ENCODE measurements around the gene EIF4B. TPM values are rescaled to one million over a fixed set of nuclear protein-coding genes. Genes with fewer than 3 reads are reported as not detected.

EIF4B gene
- total RNA-seq, 8 experiments from 2014 or later = 367 to 585 (median 537) TPM

- H3K27ac ChIP-seq = no peak overlapping the region
- in situ Hi-C loops (cut with MboI; ENCODE audit: low pct_unique_long_range_greater_than_20kb in 2 of 9, low sequenced_read_pairs in 9 of 9, unreplicated experiment in 9 of 9) = no loop called here
- WGBS, 10 experiments = 59 to 100% (median 76%) methylated on average over 1 to 6 of the region's 13 CpGs; no CpG with 5 or more reads in 3 of the 10 experiments
These were observed 51.7 kb downstream of the EIF4B start for GRCh38 chr12:53057816-53058500.

GRCh38 chr12:53058674-53059433, 52.6 kb downstream of the EIF4B start:
- no peak overlapping the region for H3K27ac ChIP-seq
- no peak for ATAC-seq (replicated peaks in 6 of 8)
- in situ Hi-C loops (cut with MboI; ENCODE audit: low pct_unique_long_range_greater_than_20kb in 2 of 9, low sequenced_read_pairs in 9 of 9, unreplicated experiment in 9 of 9) = no loop called here
- no peak overlapping the region for H3K4me3 ChIP-seq
- peaks cover 3% of the 10 kb centered on the region in 2 donors for H3K4me1 ChIP-seq (replicated peaks in 1 of 2)
- WGBS, 10 experiments = 55 to 88% (median 60%) methylated on average over 2 to 5 of the region's 35 CpGs; no CpG with 5 or more reads in 7 of the 10 experiments

More at GRCh38 chr12:53057816-53058500, 51.7 kb downstream of the EIF4B start:
- H3K4me1 ChIP-seq (replicated peaks in 1 of 2) = peaks cover 9% of the 10 kb centered on the region in 2 donors
- no peak for ATAC-seq (replicated peaks in 6 of 8)
- no peak overlapping the region for H3K4me3 ChIP-seq

- 20 to 96% (median 85%) methylated on average over 1 to 5 of the region's 24 CpGs; no CpG with 5 or more reads in 7 of the 10 experiments for WGBS, 10 experiments
- Histone ChIP-seq H3K4me1 (replicated peaks in 1 of 2) (peaks cover 2% of the 10 kb centered on the region in 2 donors), H3K27ac (no peak overlapping the region), H3K4me3 (no peak overlapping the region)
- in situ Hi-C loops (cut with MboI; ENCODE audit: low pct_unique_long_range_greater_than_20kb in 2 of 9, low sequenced_read_pairs in 9 of 9, unreplicated experiment in 9 of 9) = no loop called here
- peak in 3 of 8 experiments; percentile 4 to 9 (median 7) for ATAC-seq (replicated peaks in 6 of 8)
These were observed 53.3 kb downstream of the EIF4B start for GRCh38 chr12:53059434-53060063.

DNA sequence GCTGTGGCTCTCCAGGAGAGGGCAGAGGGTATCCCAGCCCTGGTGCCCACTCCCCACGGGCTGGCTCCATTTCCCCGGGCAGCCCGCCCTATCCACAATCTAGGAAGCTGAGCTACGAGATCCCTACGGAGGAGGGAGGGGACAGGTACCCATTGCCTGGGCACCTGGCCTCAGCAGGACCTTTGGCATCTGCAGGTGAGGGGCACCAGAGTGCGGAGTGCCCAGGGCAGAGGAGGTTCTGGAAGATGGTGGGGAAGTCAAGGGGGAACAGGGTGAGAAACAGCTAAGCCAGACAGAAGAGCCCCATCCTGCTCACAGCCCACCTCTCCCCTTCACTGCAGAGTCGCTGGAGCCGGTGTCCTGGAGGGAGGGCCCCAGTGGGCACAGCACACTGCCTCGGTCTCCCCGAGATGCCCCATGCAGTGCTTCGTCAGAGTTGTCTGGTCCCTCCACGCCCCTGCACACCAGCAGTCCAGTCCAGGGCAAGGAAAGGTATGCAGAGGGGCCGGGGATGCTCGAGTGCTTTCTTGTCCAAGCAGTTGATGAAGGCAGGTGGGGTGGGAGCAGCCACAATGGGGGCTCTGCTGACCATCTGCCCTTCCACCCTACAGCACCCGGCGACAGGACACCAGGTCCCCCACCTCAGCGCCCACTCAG, 53.9 kb downstream of the EIF4B start:
- 60 to 100% (median 82%) methylated on average over 1 to 5 of the region's 17 CpGs; no CpG with 5 or more reads in 6 of the 10 experiments for WGBS, 10 experiments
- in situ Hi-C loops (cut with MboI; ENCODE audit: low pct_unique_long_range_greater_than_20kb in 2 of 9, low sequenced_read_pairs in 9 of 9, unreplicated experiment in 9 of 9) = no loop called here
- Histone ChIP-seq H3K4me1 (replicated peaks in 1 of 2) (no peaks in the 10 kb centered on the region), H3K27ac (no peak overlapping the region), H3K4me3 (no peak overlapping the region)
- ATAC-seq (replicated peaks in 6 of 8) = peak in 1 of 8 experiments; percentile 1

- Histone ChIP-seq H3K27ac (no peak overlapping the region), H3K4me3 (no peak overlapping the region), H3K4me1 (replicated peaks in 1 of 2) (no peaks in the 10 kb centered on the region)
- whole genome bisulfite sequencing, 10 experiments = 60 to 100% (median 90%) methylated on average over 1 to 2 of the region's 18 CpGs; no CpG with 5 or more reads in 7 of the 10 experiments
- ATAC-seq (replicated peaks in 6 of 8) = no peak
- in situ Hi-C loops (cut with MboI; ENCODE audit: low pct_unique_long_range_greater_than_20kb in 2 of 9, low sequenced_read_pairs in 9 of 9, unreplicated experiment in 9 of 9) = no loop called here
These were observed 54.5 kb downstream of the EIF4B start for GRCh38 chr12:53060721-53061276.

DNA sequence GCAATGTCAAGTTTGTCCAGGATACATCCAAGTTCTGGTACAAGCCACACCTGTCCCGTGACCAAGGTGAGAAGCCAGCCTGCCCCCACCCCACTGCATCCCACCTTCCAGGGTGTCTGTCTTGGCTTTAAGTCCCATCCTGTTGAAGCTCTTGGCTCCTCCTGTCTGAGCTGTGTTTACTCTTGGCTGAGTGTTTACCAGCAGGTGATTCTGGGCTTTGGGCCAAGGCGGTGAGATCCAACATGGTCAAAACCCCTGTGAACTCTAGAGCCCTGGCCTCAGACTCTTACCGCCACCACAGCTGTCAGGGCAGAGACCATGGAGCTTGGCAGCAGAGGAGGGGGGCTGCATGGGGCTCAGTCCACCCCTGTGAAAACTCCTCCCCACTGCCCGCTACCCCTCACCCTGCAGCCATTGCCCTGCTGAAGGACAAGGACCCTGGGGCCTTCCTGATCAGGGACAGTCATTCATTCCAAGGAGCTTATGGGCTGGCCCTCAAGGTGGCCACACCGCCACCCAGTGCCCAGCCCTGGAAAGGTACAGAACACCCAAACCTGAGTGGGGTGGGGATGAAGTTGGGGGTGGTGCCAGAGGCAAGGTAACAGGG, 55.3 kb downstream of the EIF4B start:
- in situ Hi-C loops (cut with MboI; ENCODE audit: low pct_unique_long_range_greater_than_20kb in 2 of 9, low sequenced_read_pairs in 9 of 9, unreplicated experiment in 9 of 9) = no loop called here
- no peak overlapping the region for H3K27ac ChIP-seq
- no peaks in the 10 kb centered on the region for H3K4me1 ChIP-seq (replicated peaks in 1 of 2)
- ATAC-seq (replicated peaks in 6 of 8) = peak in 3 of 8 experiments; percentile 6 to 32 (median 20)
- no peak overlapping the region for H3K4me3 ChIP-seq
- WGBS, 10 experiments = 43 to 80% (median 67%) methylated on average over 1 of the region's 5 CpGs; no CpG with 5 or more reads in 7 of the 10 experiments

GRCh38 chr12:53062011-53062961, 56.0 kb downstream of the EIF4B start:
- 75 to 100% (median 100%) methylated on average over 1 to 4 of the region's 20 CpGs; no CpG with 5 or more reads in 5 of the 10 experiments for WGBS, 10 experiments
- ATAC-seq (replicated peaks in 6 of 8) = no peak
- Histone ChIP-seq H3K4me1 (replicated peaks in 1 of 2) (no peaks in the 10 kb centered on the region), H3K4me3 (no peak overlapping the region), H3K27ac (no peak overlapping the region)
- in situ Hi-C loops (cut with MboI; ENCODE audit: low pct_unique_long_range_greater_than_20kb in 2 of 9, low sequenced_read_pairs in 9 of 9, unreplicated experiment in 9 of 9) = no loop called here

- in situ Hi-C loops (cut with MboI; ENCODE audit: low pct_unique_long_range_greater_than_20kb in 2 of 9, low sequenced_read_pairs in 9 of 9, unreplicated experiment in 9 of 9) = no loop called here
- Histone ChIP-seq H3K4me1 (replicated peaks in 1 of 2) (no peaks in the 10 kb centered on the region), H3K4me3 (no peak overlapping the region), H3K27ac (no peak overlapping the region)
- 68 to 80% (median 80%) methylated on average over 1 to 5 of the region's 14 CpGs; no CpG with 5 or more reads in 7 of the 10 experiments for WGBS, 10 experiments
- ATAC-seq (replicated peaks in 6 of 8) = peak in 4 of 8 experiments; percentile 2 to 18 (median 8)
These were observed 56.9 kb downstream of the EIF4B start for GRCh38 chr12:53062977-53063707.

- in situ Hi-C loops (cut with MboI; ENCODE audit: low pct_unique_long_range_greater_than_20kb in 2 of 9, low sequenced_read_pairs in 9 of 9, unreplicated experiment in 9 of 9) = no loop called here
- WGBS, 10 experiments = 20 to 100% (median 83%) methylated on average over 1 to 3 of the region's 13 CpGs; no CpG with 5 or more reads in 3 of the 10 experiments
- Histone ChIP-seq H3K27ac (no peak overlapping the region), H3K4me3 (no peak overlapping the region), H3K4me1 (replicated peaks in 1 of 2) (no peaks in the 10 kb centered on the region)
- ATAC-seq (replicated peaks in 6 of 8) = peak in 7 of 8 experiments; percentile 1 to 33 (median 17)
These were observed 57.7 kb downstream of the EIF4B start for GRCh38 chr12:53063708-53064612.

Data from motor neuron (in vitro differentiated cells).